ENCODE data around the gene NOX3. TPM values are rescaled to one million over a fixed set of nuclear protein-coding genes. Genes with fewer than 3 reads are reported as not detected.

NOX3 gene
- total and polyA plus RNA-seq, 2 of the 8 experiments (the other 6 are each of a cell fraction or from before 2014, with no cell fraction given): not detected

DNA sequence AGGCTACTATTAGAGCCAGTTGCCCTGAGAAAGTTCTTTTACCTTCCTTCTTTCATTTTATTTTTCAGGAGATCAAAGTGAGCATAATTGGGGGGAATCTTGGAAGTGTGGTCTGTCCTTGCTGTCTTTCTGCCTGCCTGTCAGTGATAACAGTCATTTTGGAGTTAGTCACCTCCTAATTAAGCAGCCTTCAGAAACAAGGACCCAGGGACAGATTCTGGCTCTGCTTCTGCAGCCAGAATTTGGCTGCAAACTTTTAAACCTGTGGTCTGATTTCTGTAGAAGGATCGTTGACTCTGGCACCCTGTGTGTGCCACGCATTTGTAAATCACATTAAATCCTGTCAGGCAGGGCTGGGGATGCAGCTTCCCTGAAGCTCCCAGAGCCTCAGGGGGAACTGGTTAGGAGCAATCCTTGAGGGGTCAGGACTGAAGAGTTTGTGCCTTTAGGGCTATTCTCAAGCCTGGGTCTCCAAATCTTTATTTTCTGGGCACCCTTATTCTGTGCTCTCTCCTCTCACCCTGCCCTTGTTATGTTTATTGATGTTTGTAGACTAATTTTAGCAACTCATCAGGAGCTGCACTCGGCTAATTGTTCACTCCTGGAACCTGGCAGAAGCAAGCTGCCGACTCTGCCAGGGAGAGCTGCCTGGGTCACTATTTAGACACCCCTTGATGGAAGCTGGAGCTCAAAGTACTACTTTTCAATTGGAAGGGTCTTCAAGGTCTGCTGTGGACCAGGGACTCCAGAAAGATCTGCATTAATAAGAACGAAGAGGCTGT, 6.8 kb downstream of the NOX3 start (continued):
- TF ChIP-seq, protein P1, sequence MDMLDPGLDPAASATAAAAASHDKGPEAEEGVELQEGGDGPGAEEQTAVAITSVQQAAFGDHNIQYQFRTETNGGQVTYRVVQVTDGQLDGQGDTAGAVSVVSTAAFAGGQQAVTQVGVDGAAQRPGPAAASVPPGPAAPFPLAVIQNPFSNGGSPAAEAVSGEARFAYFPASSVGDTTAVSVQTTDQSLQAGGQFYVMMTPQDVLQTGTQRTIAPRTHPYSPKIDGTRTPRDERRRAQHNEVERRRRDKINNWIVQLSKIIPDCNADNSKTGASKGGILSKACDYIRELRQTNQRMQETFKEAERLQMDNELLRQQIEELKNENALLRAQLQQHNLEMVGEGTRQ (IDR thresholded peaks at IDR 0.05; ENCODE audit: low read length): no peak
- TF ChIP-seq JUND (IDR thresholded peaks at IDR 0.05; ENCODE audit: low read length): no peak
